Lower leg skin (tissue), 3 donors: ENCODE results near the gene CYFIP2.

Source experiments
- CTCF ChIP-seq, 3 donors: fragments of 450-650 bp; IDR thresholded peaks; one replicate each; pipeline ENCODE4 v1.5.1; 2016; ENCODE audit warnings: antibody characterized with exemption in 3 of 3, mild to moderate bottlenecking in 3 of 3, moderate library complexity in 2 of 3
- POLR2A ChIP-seq, 2 donors: fragments of 450-650 bp; IDR thresholded peaks; one replicate each; pipeline ENCODE4 v1.6.1; 2016 to 2017; ENCODE audit warnings: antibody characterized with exemption in 2 of 2, mild to moderate bottlenecking in 1 of 2, moderate library complexity in 1 of 2

GRCh38 chr5:157331807-157332206 is 65.9 kb downstream of the CYFIP2 start:
- no peak for TF ChIP-seq CTCF (IDR thresholded peaks at IDR 0.05)
- no peak for TF ChIP-seq POLR2A (IDR thresholded peaks at IDR 0.05)
